ENCODE measurements around the gene CABCOCO1. TPM values are rescaled to one million over a fixed set of nuclear protein-coding genes. Genes with fewer than 3 reads are reported as not detected.

CABCOCO1 gene
- total RNA-seq, 4 donors from 2014 or later, result 0.94 to 1.6 (median 1.3) TPM

- no peak overlapping the region for H3K27ac ChIP-seq
- H3K36me3 ChIP-seq, result no peaks in the 10 kb centered on the region
- 59 to 70% methylated on average over 6 to 9 of the region's 9 CpGs for WGBS, 2 donors (ENCODE audit: low coverage in 1 of 2)
- H3K9me3 ChIP-seq, result no peaks in the 10 kb centered on the region
- H3K4me3 ChIP-seq, result no peak overlapping the region
- H3K4me1 ChIP-seq, result peaks cover 0 to 6% (median 5%) of the 10 kb centered on the region in 3 donors
- TF ChIP-seq CTCF (IDR thresholded peaks at IDR 0.05), result no peak
- TF ChIP-seq EP300 (IDR thresholded peaks at IDR 0.05), result no peak
- no peak for TF ChIP-seq POLR2AphosphoS5 (IDR thresholded peaks at IDR 0.05)
- TF ChIP-seq POLR2A (IDR thresholded peaks at IDR 0.05), result no peak
- ATAC-seq, result no peak
- H3K27me3 ChIP-seq, result no peaks in the 10 kb centered on the region
Observed at GRCh38 chr10:61765176-61766087, 102.7 kb downstream of the CABCOCO1 start.

- Histone ChIP-seq H3K4me1 (no peaks in the 10 kb centered on the region), H3K27me3 (no peaks in the 10 kb centered on the region), H3K4me3 (no peak overlapping the region), H3K36me3 (no peaks in the 10 kb centered on the region), H3K27ac (no peak overlapping the region), H3K9me3 (no peaks in the 10 kb centered on the region)
- ATAC-seq, result no peak
- TF ChIP-seq POLR2AphosphoS5 (IDR thresholded peaks at IDR 0.05) (no peak), EP300 (IDR thresholded peaks at IDR 0.05) (no peak), CTCF (IDR thresholded peaks at IDR 0.05) (no peak), POLR2A (IDR thresholded peaks at IDR 0.05) (no peak)
- 17% methylated on average over 1 of the region's 1 CpG; no CpG with 5 or more reads in 1 of the 2 donors for WGBS, 2 donors (ENCODE audit: low coverage in 1 of 2)
Observed at GRCh38 chr10:61766927-61767326, 104.2 kb downstream of the CABCOCO1 start.

- no peaks in the 10 kb centered on the region for H3K4me1 ChIP-seq
- no peaks in the 10 kb centered on the region for H3K9me3 ChIP-seq
- H3K36me3 ChIP-seq, result no peaks in the 10 kb centered on the region
- no peak for ATAC-seq
- H3K27me3 ChIP-seq, result no peaks in the 10 kb centered on the region
- 91 to 100% methylated on average over 2 to 3 of the region's 3 CpGs for WGBS, 2 donors (ENCODE audit: low coverage in 1 of 2)
- no peak overlapping the region for H3K27ac ChIP-seq
- no peak for TF ChIP-seq POLR2AphosphoS5 (IDR thresholded peaks at IDR 0.05)
- TF ChIP-seq POLR2A (IDR thresholded peaks at IDR 0.05), result no peak
- TF ChIP-seq CTCF (IDR thresholded peaks at IDR 0.05), result no peak
- TF ChIP-seq EP300 (IDR thresholded peaks at IDR 0.05), result no peak
- H3K4me3 ChIP-seq, result no peak overlapping the region
Observed at GRCh38 chr10:61774031-61774430, 111.3 kb downstream of the CABCOCO1 start.

- H3K4me3 ChIP-seq, result no peak overlapping the region
- peaks cover 0 to 10% (median 9%) of the 10 kb centered on the region in 3 donors for H3K4me1 ChIP-seq
- no peaks in the 10 kb centered on the region for H3K36me3 ChIP-seq
- H3K9me3 ChIP-seq, result no peaks in the 10 kb centered on the region
- no peaks in the 10 kb centered on the region for H3K27me3 ChIP-seq
- ATAC-seq, result no peak
- WGBS, 2 donors (ENCODE audit: low coverage in 1 of 2), result 68 to 80% methylated on average over 2 of the region's 2 CpGs
- TF ChIP-seq EP300 (IDR thresholded peaks at IDR 0.05) (no peak), POLR2A (IDR thresholded peaks at IDR 0.05) (no peak), CTCF (IDR thresholded peaks at IDR 0.05) (no peak)
- no peak overlapping the region for H3K27ac ChIP-seq
Observed at GRCh38 chr10:61775111-61775510, 112.4 kb downstream of the CABCOCO1 start.

Measured in gastroesophageal sphincter (tissue), 4 donors.